Measurements from ENCODE around the gene PPCDC.

Gene PPCDC

DNA sequence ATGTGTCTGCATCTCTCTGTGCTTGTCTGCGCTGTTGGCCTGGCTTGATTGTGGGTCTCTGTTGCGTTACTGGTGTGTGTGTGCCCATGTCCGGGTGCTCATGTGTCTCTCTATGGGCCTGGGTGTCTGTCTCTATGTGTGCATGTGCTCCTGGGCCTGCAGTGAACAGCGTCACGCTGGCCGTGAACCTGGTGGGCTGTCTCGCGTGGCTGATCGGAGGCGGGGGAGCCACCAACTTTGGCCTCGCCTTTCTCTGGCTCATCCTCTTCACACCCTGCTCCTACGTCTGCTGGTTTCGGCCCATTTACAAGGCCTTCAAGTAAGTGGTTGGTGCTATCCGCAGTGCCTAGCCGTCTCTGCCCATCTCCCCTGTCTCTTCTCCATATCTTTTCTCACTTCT lies 7.0 kb upstream of the PPCDC start:
- no peak for DNase-seq (ENCODE audit: low read depth)

DNA sequence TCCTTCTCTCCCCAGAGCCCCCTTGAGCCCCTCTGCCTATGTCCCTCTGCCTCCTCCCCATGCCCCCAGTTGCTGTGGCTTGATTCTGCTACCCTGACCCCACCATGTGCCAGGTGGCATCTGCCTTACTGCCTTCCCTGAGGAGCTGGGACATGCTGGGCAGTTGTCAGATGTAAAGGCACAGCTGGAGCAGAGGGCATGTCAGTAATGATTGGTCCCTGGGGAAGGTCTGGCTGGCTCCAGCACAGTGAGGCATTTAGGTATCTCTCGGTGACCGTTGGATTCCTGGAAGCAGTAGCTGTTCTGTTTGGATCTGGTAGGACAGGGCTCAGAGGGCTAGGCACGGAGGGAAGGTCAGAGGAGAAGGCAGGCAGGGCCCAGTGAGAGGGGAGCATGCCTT lies 3.5 kb upstream of the PPCDC start:
- no peak for DNase-seq (ENCODE audit: low read depth)

DNA sequence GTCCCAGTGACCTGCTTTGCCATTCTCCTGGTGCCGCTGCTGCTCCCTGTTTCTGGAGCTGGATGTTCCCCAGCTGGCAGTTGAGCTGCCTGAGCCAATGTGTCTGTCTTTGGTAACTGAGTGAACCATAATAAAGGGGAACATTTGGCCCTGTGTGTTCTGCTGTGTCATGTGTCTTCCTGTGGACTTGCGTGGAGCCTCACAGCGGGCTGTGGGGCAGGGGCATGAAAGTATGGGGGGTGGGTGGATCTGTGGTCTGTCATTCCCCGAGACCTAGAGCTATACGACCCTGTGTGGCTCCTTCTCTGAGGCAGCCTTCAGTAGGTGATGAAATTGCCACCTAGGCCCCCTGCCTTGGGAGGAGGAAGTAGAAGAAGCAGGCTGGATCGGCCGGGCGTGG lies 2.0 kb upstream of the PPCDC start:
- DNase-seq (ENCODE audit: low read depth): no peak

DNA sequence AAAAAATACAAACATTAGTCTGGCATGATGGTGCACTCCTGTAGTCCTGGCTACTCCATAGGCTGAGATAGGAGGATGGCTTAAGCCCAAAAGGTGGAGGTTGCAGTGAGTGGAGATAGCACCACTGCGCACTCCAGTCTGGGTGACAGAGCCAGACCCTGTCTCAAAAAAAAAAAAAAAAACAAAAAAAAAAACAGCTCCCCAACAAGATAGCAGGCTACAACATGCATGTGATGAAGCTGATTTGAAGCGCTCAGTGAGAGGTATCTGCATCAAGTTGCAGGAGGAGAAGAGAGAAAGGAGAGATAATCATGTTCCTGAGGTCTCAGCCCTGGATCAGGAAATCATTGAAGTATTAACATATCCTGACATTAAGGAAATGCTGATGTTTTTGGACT lies 608 bp upstream of the PPCDC start:
- no peak for DNase-seq (ENCODE audit: low read depth)

DNA sequence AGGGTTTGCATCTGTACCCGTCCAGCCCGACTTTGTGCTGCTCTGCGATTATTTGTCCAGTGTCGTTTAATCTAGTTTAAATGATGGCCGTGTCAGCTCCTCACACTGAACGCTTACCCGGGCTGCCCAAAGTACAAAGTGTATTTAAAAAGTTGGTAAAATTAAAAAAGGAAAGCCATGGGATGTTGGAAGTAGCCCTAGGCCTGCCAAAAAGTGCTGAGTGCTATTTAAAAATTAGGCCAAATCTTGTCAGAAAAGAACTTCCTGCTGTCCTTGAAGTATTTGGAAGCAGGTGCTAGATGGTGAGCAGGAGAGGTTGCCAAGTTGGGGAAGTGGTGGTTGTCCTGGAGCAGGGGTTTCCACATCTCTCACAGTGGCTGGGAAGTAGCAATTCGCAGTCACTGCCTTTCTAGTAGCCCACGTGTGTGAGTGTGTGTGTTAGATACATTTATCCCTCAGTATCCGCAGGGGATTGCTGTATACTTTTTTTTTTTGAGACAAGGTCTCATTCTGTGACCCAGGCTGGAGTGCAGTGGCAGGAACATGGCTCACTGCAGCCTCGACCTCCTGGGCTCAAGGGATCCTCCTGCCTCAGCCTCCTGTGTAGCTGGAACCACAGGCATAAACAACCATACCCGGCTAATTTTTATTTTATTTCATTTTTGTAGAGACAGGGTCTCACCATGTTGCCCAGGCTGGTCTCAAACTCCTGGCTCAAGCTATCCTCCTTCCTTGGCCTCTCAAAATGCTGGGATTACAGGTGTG lies 664 bp downstream of the PPCDC start:
- no peak for DNase-seq (ENCODE audit: low read depth)

DNA sequence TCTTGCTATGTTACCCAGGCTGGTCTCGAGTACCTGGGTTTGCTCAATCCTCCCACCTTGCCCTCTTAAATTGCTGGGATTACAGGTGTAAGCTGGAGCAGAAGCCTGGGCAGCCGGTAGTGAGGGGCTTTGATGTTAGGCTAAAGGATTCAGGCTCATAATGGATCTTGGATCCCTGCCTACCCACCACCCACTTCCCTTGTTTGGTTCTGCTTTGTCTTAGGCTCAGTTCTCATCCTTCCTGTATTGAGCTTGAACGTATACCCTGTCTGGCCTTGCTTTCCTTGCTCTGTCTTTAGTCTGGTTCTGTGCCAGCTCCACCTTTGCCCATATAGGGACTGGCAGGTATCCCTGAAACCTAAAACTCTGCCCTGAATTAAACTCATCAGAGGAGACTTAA lies 1.7 kb downstream of the PPCDC start:
- DNase-seq (ENCODE audit: low read depth): no peak

DNA sequence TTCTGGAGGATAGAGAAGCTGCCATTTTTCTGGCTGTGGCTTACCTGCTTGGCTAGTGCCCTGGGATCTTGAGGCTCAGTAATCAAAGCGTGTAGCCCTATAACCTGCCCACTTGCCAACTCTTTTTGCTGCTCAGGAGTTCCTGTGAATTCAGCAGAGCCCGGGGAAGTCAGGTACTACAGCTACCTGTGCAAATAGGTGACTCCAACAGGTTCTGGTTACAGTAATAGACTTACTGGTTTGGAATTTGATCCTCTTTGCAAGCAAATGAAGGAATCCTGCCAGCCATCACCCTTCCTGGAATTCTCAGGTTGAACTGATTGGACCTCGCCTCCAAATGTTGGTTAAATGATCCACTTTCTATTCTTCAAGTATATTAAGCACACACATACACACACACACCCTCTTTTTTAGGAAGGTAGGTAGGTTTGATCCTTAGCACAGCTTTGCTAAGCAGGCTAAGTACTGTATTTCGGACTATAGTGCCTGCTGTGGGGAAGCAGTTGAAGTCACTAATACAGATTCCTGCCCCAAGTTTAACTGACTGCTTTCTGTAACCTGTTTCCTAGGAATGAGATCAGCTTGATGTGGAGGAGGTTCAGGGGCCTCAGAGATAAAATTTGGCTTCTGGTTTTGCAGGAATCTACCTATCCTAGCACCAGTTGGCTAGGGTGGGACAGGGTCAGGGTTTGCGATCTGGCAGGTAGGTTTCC lies 2.3 kb downstream of the PPCDC start:
- no peak for DNase-seq (ENCODE audit: low read depth)

DNA sequence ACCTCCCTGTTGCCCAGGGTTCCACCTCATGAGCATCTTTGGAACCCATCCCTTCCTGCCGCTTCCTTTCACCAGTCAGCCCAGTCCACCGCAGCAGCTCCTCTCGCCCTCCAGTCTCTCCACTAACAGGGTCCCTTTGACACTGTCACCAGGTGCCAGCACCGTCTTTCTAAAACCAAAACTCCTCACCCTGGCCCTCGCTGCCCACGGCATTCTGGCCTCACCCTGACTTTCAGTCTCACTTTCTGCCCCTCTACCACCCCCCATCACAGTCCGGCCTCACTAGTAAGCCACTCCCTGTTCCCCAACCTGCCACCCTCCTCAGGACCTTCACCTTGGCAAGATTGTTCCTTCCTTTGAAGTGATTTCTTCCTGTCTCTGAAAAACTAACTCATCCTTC lies 4.2 kb downstream of the PPCDC start:
- no peak for DNase-seq (ENCODE audit: low read depth)

DNA sequence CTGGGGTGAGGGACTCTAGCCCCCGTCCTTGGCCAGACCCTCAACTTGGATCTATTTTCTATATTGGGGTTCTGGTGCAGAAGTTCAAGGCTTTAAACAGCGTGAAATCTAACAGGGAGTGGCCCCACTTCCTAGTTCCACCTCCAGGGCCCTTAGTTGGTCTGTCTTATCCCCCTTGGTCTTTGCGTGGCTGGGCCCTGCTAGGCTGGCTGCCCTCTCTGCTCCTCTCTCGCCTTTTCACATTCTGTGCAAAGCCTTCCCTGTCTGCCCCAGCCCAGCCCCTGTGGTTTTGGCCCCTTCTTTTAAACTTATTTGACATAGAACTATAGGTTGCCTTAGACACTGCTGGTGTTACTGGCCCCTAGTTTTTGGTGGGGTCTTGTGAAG lies 5.6 kb downstream of the PPCDC start:
- no peak for DNase-seq (ENCODE audit: low read depth)

DNA sequence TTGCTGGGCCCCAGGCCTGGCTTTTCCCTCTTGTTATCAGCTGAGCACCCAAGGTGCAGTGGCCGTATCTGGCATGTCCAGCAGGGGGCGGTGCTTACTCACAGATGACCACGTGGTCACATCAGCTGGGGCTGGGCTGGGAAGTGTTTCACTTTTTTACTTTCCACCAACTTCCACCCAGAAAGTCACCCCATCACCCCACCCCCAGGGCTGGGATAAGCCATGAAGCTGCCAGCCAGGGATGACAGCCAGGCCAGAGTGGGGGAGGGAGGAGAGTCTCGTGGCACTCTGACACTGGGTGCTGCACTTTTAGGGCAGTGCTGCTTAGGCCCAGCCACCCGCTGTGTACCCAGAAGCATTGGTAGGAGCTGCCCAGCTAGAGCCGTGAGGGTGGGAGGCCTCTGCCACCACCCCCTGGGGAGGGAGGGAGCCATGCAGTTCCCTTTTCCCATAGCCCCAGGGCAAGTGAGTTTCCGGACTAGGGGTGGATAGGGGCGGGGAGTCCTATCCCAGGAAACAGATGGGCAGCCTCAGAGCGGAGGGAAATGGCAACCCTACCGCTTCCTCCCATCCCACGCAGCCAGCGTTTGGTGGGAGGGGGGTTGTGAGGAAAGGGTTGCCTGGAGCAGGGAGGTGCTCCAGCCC lies 6.1 kb downstream of the PPCDC start:
- DNase-seq (ENCODE audit: low read depth): no peak

DNA sequence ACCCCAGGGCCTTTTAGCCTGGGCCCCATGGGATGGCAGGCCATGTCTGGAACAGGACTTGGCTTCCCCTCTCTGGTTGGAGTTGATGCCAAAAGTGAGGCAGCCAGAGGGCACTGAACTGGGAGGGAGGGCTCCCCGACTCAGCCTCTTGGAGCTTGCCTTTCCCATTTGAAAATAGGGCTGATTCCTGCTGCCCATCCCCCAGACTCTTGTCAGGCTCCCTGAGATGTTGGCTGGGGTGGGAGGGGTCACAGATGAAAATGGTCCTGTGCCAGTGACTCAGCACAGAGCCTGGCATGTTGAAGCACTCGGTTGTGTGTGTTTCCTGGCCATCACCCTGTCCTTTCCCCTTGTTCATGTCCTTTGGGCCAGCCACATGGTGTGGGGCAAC lies 6.6 kb downstream of the PPCDC start:
- DNase-seq (ENCODE audit: low read depth): no peak

DNA sequence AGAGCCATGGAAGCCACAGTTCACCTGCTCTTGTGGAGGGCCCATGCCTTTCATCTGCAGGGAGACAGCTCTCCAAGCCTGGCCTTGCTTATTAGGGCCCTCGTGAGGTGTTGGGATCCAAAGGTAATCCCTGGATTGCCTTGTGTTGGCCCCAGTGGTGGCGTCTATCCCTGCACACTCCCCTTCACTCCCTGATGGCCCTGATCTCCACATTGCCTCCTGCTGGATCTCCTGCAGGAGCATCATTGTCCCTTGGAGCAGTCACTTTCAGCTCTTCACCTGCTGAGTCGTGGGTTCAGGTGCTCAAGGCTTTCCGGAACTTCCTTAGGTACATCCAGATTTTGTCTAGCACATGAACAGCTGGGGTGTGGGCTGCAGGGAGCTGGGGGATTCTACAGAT lies 7.0 kb downstream of the PPCDC start:
- DNase-seq (ENCODE audit: low read depth): no peak

DNA sequence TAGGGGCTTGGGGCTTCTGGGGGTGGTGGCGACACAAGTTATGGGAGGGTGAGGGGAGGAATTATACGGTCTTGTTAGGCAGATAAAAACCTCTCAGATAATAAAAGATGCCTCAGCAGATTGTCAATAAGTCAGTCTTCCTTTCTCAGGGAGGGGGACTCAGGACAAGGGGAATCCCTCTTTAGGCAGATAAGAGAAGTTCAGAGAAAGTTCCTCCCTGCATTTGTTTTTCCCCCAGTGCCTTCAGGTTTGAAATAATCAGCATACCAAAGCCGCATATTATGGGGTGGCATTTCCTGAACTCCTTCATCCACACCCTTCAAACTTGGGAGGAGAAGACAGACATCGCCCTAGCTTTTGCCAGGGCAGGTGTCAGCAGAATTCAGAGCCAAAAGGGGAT lies 8.5 kb downstream of the PPCDC start:
- DNase-seq (ENCODE audit: low read depth): no peak

DNA sequence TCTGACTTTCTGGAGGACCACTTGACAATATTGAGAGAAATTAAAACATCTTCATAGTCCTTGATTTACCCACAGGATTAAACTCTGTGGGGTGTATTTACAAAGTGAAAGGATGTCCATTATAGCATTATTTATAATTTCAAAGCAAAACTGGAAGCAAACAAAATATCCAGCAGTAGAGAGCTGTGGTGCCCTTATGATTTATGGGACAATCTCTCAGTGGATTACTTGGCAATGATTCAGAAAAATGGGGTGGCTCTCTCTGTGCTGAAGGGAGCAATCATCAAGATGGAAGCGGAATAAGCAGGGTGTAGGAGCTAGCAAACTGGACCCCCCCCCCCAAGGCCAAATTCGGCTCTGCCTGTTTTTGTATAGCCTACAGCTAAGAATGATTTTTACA lies 9.0 kb downstream of the PPCDC start:
- DNase-seq (ENCODE audit: low read depth): no peak

DNA sequence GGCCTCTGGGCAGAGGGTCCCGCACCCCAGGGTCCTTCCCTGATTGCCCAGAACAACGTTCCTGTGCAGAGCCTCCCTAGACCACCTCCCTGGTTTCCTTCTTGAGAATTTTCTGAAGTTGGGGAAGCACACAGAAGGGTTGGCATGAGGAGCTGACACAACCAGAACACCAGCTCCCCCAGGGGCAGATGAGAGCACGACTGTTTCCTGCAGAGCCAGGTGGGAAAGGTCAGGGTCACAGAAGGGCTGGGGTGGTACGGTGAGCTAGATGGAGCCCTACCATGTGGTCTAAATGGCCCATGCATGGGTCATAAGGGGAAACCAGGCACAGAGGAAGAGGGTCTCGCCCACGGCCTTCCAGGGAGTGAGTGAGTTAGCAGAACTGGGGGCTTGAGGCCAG lies 10.4 kb downstream of the PPCDC start:
- DNase-seq (ENCODE audit: low read depth): no peak

DNA sequence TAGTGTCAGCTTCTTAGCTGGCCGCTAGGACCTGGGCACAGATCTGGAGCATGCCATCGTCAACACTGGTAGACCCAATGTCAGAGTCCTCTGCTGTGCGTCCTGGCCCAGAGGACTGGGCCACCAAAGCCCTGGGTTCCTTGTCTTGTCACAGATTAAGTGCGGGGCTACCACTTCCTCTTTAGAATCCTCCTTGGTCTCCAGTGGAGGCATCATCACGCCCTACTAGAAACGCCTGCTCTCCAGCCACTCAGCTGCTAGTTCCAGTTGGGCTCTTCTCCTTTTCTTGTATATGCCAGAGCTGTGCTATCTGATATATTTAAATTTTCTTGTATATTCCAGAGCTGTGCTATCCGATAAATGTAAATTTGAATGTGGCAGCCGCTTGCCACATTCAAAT lies 11.2 kb downstream of the PPCDC start:
- DNase-seq (ENCODE audit: low read depth): no peak

DNA sequence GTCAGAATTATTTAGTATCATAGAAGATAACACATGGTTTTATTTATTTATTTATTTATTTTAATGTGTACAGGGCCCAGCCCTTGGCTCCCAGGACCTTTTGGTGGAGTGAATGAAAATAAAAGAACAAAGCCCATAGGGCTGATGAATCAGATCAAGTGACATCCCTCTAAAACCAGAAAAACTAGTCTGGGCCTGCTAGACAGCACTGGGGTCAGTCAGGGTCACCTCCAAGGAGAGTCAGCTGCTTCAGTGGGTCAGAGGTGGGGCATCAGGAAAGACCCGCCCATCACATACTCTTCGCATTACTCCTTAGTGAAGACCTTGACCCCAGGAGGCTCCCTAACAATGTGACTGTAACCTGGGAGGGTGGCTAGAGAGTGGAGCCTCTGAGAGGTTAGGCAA lies 12.8 kb downstream of the PPCDC start:
- DNase-seq (ENCODE audit: low read depth): no peak

DNA sequence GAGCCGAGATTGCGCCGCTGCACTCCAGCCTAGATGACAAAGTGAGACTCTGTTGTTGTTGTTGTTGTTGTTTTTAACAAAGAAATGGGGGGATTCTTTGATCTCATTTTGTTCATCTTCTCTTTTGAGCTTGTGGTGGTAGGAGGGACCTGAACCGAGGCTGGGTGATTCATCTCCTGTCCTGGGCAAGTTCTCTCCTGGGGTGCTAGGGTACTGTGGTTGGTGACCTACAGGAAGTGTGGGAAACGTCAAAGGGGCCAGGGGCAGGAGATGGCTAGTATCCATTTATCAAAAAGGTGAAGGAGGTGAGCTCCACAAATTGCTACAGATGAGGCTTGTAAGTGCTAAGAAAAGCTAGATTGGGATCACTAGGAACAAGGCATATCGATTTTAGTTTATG lies 14.3 kb downstream of the PPCDC start:
- DNase-seq (ENCODE audit: low read depth): no peak

DNA sequence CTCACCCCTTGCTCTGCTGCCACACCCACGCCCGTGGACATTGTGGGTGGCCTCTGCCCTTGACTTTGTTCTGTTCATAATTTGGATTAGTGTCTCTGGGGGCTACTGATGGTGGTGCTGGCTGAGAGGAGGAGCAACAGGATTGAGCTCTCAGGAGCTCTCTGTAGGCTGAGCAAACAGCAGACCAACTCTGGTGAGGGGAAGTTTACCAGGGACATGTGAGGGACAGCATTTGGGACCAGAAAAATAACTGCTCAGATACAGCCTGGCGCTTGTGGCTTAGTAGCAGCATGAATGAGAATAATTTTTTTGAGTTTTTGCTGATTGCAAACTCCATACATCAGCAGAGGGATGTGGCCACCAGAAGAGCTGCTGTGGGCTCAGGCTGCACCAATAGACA lies 14.8 kb downstream of the PPCDC start:
- DNase-seq (ENCODE audit: low read depth): no peak

DNA sequence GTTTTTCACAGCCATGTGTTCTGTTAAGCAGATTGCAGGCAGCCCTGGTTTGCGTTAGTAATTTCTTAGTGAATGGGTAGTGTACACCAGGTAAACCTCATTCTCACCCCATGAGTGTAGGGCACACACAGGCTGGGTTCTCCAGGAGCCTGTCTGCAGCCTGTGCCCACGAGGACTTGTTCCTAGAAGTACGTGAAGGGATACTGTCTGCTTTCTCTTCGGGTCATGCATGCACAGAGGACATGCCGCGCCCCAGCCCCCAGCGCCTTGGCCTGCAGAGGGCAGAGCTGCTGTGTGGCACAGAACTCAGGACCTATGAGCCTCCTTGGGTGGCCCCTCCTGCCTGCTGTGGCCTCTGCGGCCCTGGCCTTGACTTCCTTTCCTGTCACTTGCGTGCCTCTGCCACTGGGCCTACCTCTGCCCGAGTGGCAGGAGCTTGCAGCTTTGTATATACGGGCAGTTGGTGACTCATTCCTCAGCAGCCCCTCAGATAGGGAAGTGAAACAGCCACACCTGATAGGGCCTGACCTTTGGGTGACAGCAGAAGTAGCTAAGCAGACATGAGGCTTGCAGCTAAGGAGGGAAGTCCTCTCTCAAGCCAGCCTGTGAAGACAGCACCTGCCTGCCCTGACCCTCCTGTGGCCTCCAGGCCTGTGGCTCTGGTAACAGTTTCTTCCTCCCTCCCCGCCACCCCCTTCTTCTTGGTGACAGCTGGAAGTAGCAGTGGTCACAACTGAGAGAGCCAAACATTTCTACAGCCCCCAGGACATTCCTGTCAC lies 19.5 kb downstream of the PPCDC start:
- no peak for DNase-seq (ENCODE audit: low read depth)

DNA sequence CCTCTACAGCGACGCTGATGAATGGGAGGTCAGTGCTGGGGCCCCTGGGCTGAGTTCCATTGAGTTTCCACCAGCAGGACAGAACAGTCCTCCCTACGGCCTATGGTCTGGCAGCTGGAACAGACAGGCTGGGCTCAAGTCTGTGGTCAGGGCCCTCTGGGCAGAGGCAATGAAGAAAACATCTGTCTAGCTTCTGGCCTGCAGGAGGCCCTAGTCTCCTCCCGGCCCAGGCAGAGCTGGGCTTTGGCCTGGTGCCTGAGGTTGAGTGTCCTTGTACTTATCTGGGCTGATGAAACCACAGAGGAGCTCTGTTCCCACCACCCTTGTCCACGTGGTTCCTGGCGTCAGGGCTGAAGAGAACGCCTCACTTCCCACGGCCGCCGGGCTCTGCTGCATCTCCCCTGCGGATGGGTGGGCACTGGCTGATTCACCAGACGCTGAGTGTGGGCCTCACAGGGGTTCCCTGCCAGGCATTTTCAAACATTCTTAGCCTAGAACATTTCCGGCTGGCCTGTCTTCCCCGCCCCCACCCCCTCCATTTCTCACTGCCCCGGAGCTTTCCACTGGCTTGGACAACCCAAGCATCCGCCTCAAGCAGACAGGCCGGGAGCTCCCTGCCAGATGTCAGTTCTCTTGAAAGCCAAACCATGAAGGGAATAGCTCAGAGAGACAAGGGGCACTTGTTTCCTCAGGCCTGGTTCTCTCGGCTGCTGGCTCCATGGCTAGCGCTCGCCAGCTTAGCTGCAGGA lies 20.3 kb downstream of the PPCDC start:
- DNase-seq (ENCODE audit: low read depth): peak; percentile 98

DNA sequence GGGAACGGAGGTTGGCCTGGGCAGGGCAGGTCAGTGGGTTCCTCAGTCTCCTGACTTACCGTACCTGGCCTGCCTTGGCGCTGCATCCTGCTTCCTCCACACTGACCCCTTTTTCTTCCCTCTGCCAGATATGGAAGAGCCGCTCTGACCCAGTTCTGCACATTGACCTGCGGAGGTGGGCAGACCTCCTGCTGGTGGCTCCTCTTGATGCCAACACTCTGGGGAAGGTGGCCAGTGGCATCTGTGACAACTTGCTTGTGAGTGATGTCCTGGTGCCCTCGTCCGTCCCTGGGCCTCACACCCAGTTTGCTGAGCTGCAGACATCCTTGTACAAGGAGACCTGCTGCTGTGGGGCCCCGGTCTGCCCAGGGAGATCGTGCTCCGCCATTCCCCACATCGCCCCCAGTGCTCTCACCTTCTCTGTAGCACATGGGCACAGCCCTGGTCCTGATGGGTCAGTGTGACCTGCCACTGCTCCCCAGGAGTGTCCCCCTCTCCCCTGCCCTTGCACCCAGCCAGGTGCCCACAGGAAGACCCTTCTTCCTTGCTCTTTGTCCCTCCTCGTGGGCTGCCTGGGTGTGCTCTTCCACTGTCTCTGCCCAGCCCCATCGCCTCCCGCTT lies 21.0 kb downstream of the PPCDC start:
- no peak for DNase-seq (ENCODE audit: low read depth)
